HG03520 (cell line): ENCODE data around the gene LEFTY1.
"Not testable (repeated sequence)": the region's sequence is repeated elsewhere in the genome, so short reads cannot be mapped to it uniquely, and the experiment has no call there.

Experiments
- ATAC-seq: cut with Tn5 transposase; IDR thresholded peaks from one replicate; pipeline ENCODE4 v1.9.1; 2021; ENCODE audit warnings: mild to moderate bottlenecking, moderate library complexity; ENCODE audit not compliant: unreplicated experiment

LEFTY1 gene

DNA sequence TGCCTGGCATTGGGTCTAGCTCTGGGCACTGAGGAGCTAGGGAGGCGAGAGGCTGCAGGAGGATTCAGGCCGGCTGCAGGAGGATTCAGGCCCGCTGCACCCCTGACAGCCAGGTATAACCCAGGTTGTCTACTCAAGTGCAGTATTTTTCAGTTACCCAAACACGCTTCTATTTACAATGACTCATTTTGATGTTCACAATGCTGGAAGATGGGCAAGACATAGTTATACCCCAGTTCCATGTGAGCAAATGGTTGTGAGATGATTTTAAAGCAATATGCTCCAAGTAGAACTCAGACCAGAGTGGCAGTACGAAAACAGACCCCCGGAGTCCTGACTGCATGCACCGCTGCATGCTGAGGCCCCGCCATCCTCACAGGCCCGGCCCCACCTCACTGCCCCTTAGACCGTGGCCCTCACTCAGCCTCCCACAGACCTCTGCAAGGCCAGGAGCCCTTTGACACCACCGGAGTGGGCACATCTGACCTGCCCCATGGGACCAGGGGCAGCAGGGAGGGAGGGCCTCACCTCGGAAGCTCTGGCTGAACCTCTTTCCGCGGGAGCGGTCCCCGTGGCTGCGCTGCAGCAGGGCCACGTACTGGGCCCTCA, 553 bp downstream of the LEFTY1 start:
- ATAC-seq = no peak

- ATAC-seq = not testable (repeated sequence)
Observed at GRCh38 chr1:225887554-225888288, 1.2 kb downstream of the LEFTY1 start.

GRCh38 chr1:225887030-225887314, 2.0 kb downstream of the LEFTY1 start:
- ATAC-seq = no peak

GRCh38 chr1:225886159-225887029, 2.6 kb downstream of the LEFTY1 start:
- ATAC-seq = no peak

GRCh38 chr1:225885336-225885735, 3.6 kb downstream of the LEFTY1 start:
- no peak for ATAC-seq

GRCh38 chr1:225883616-225884265, 5.2 kb downstream of the LEFTY1 start:
- no peak for ATAC-seq

- peak; percentile 23 for ATAC-seq
Observed at GRCh38 chr1:225882694-225883615, 6.0 kb downstream of the LEFTY1 start.

DNA sequence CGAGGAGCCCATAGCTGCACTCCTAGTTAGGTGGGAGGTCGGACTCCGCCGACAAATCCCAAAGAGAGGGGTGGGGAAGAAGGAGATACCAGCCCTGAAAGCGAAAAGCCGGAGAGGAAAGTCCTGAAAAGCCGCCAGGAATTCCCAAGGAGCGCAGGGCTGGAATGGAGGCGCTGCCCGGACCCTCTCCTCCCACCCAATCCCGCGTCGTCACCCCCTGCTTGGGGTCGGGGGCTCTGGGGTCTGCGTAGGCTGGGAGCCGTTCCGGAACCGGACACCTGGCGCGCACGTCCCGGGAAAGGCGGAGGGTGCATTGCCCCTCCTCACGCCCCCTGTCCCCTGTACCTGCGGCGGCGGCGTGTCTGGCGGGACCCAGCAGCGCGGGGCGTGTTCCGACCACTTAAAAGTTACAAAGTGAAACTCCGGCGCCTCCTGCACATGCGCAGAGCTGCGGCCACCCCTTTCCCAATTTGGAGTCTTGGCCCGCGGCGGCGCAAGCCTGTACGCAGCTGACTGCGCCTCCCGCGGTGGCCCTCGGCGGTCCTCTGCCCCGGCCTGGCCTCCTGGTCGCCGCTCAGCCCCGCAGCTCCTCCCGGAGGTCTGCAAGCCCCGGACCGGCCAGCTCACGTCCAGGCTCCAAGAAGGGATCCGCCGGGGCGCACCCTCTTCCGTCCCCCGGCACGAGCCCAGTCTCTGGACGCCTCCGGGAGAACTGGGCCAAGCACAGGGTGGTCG, 6.8 kb downstream of the LEFTY1 start, which contains the start of gene TMEM63A:
TMEM63A (minus strand) TSS at position 422 of the 735 bp plus-strand sequence. CDS start 4,800 bp downstream, outside the sequence.
- ATAC-seq = peak; percentile 64

DNA sequence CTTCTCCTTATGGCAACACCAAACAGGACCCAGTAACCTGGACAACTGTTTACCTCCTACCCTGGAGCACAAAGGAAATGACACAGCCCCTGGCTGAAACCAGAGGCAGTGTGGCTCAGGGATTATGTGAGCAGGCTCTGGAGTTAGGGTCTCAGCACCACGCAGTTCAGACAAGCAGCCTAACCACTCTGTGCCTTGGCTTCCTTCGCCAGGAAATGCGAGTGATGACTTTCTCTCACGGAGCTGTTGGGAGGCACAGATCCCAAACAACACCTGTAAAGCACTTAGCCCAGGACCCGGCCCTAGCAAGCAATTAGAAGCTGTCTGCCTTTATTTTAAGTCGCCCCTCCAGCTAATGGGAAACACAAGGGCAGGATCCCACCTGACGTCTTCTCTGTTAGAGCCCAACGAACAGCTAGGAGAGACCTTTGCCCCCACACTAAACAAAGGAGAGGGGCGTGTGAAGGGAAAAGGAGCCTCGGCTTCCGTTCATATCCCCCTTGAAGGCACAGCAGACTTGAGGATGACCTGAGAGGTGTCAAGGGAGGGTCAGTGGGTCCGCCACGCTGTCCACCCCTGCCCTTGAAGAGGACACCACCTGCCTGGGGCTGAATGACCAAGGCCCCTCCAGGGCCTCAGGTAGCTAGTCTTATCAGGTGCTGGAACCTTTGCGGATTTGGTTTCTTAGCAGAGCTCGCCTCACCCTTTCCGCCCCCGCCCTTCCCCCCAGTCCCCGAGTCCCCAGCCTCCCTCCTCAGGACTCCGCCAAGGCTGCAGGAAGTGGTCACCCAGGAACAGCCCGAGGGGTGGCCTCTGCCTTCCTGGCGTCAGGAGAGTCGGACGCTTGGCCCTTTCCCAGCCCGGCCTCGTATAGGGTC, 7.6 kb downstream of the LEFTY1 start:
- no peak for ATAC-seq

GRCh38 chr1:225880636-225881035, 8.3 kb downstream of the LEFTY1 start:
- ATAC-seq = no peak

DNA sequence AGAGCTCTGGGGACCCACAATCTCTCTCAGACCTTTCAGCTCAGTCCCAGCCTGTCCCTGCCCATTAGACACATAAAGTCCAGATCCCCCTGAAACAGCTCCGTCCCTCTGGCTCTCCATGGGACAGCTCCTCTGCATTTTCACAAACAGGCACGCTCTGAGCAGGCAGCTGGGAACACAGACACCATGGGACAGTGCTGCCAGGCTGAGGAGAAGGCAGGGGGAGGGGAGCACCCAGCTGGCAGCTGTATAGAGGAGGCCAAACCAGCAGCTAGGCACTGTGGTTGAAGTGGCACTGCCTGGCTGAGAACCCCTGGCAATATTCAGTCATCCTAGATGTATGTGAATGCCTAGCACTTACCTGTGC, 8.7 kb downstream of the LEFTY1 start:
- no peak for ATAC-seq

- ATAC-seq = no peak
Observed at GRCh38 chr1:225879521-225880221, 9.3 kb downstream of the LEFTY1 start.

- no peak for ATAC-seq
Observed at GRCh38 chr1:225878282-225878681, 10.7 kb downstream of the LEFTY1 start.

DNA sequence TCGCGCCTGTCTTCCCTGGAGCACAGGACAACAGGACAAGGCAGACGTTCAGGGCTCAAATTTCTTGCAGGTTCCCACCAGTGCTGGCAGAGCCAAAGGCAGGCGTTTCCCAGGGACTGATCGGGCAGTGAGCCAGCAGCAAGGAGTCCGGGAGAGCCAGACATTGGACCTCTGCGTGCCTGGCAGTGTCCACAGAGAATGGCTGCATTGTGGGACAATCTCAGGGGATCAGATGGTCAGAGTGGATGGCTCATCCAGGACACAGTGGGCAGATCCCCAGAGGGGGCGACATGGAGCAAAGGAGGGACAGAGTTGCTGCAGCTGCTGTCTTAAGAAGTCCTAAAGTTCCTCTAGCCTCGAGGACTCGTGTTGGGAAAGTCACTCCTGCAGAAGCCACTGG, 11.4 kb downstream of the LEFTY1 start:
- no peak for ATAC-seq

DNA sequence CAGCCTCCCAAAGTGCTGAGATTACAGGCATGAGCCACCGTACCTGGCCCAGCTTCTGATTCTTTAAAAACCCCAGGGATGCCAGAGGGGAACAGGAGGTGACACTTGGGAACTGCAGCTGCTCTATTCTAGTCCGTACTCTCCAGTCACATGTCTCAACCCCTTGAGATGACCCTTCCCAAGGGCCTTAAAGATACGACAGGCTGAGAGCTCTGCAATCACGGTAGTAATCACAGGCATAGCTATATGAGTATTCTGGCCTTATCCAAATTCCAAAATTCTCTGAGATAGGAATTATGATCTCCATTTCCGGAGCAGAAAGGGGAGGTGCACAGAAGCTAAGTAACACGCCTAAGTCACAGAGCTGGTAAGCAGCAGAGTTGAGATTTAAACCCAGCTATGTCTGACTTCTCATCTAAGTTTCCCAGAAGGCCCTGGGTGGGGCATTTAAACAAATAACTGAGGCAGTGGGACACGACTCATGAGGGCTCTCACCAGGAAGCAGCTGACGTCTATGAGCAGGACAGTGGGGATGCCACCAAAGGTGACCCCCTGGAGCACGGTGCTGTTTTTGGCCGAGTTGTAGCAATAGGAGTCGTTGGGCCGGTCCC, 11.9 kb downstream of the LEFTY1 start:
- no peak for ATAC-seq

GRCh38 chr1:225875044-225875815, 13.7 kb downstream of the LEFTY1 start:
- no peak for ATAC-seq

- ATAC-seq = no peak
Observed at GRCh38 chr1:225874431-225874830, 14.5 kb downstream of the LEFTY1 start.
